C4-2B (cell line): ENCODE measurements around the gene RNLS.

ENCODE experiments used
- H3K27ac ChIP-seq: fragments of 450-650 bp; 2 replicates; pipeline ENCODE4 v1.5.1; 2017
- CTCF ChIP-seq: fragments of 450-650 bp; conservative IDR thresholded peaks from 2 replicates; pipeline ENCODE4 v1.5.1; 2017; ENCODE audit warnings: mild to moderate bottlenecking
- ZFX ChIP-seq: fragments of 450-650 bp; IDR thresholded peaks from 2 replicates; pipeline ENCODE4 v1.6.1; 2017

Gene RNLS

GRCh38 chr10:88292185-88292514 lies 291.0 kb downstream of the RNLS start:
- TF ChIP-seq CTCF (no peak), ZFX (no peak)
- no peak overlapping the region for H3K27ac ChIP-seq

- TF ChIP-seq ZFX (no peak), CTCF (no peak)
- H3K27ac ChIP-seq = no peak overlapping the region
These were observed 291.6 kb downstream of the RNLS start for GRCh38 chr10:88291289-88292184.

- TF ChIP-seq CTCF (no peak), ZFX (no peak)
- no peak overlapping the region for H3K27ac ChIP-seq
These were observed 293.8 kb downstream of the RNLS start for GRCh38 chr10:88289342-88289741.

- no peak for TF ChIP-seq ZFX
- TF ChIP-seq CTCF = no peak
- H3K27ac ChIP-seq = no peak overlapping the region
These were observed 294.6 kb downstream of the RNLS start for GRCh38 chr10:88288320-88289059.

GRCh38 chr10:88286030-88286429 lies 297.1 kb downstream of the RNLS start:
- H3K27ac ChIP-seq = no peak overlapping the region
- TF ChIP-seq CTCF (no peak), ZFX (no peak)

- no peak for TF ChIP-seq ZFX
- TF ChIP-seq CTCF = no peak
- no peak overlapping the region for H3K27ac ChIP-seq
These were observed 301.3 kb downstream of the RNLS start for GRCh38 chr10:88281592-88282347.
